GM19193 (cell line): ENCODE data around the gene RAD18.

Experiments
- POLR2A ChIP-seq: IDR thresholded peaks from 4 replicates; pipeline ENCODE4 v1.6.1; 2011; ENCODE audit not compliant: insufficient read depth, insufficient read length; ENCODE audit errors: extremely low read depth

The RAD18 gene

DNA sequence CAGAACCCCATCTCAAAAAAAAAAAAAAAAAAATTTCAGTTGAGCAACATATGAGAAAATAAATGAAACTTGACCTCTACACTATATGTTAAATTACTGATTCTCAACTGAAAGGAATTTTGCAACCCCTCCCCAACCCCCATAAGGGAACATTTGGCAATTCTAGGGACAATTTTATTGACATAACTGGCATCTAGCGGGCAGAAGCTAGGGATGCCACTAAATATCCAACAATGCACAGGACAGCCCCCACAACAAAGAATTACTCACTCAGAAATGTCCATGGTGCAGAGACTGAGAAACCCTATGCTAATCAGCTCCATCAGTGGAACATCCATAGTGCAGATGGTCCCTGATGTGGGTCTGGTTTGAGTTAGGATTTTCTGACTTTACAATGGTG, 135.6 kb downstream of the RAD18 start:
- no peak for TF ChIP-seq POLR2A
